Endodermal cell (in vitro differentiated cells): ENCODE data around the gene RGS3. TPM values are rescaled to one million over a fixed set of nuclear protein-coding genes. Genes with fewer than 3 reads are reported as not detected.

ENCODE experiments used
- DNase-seq: peaks from one replicate; pipeline ENCODE4 v3.0.0-alpha.2; 2017
- H3K27ac ChIP-seq: 2 replicates; pipeline ENCODE4 v1.5.1; 2013; ENCODE audit warnings: mild to moderate bottlenecking, low read depth, low read length, moderate library complexity
- H3K27me3 ChIP-seq: 2 replicates; pipeline ENCODE4 v1.6.1; 2013; ENCODE audit warnings: mild to moderate bottlenecking, low read length, moderate library complexity; ENCODE audit not compliant: insufficient read depth, control insufficient read depth, poor library complexity, severe bottlenecking
- H3K36me3 ChIP-seq: 2 replicates; pipeline ENCODE4 v1.7.0; 2013; ENCODE audit warnings: mild to moderate bottlenecking, low read length, moderate library complexity; ENCODE audit not compliant: control insufficient read depth, insufficient read depth
- H3K4me1 ChIP-seq: one replicate; pipeline ENCODE4 v1.7.0; 2013; ENCODE audit warnings: low read length; ENCODE audit not compliant: control insufficient read depth, insufficient read depth
- H3K4me3 ChIP-seq: 2 replicates; pipeline ENCODE4 v1.5.1; 2013; ENCODE audit warnings: mild to moderate bottlenecking, low read length, moderate library complexity
- H3K9ac ChIP-seq: 2 replicates; pipeline ENCODE4 v1.6.1; 2013; ENCODE audit warnings: mild to moderate bottlenecking, low read length, moderate library complexity; ENCODE audit not compliant: poor library complexity, severe bottlenecking; ENCODE audit errors: extremely low read depth
- H3K9me3 ChIP-seq: 2 replicates; pipeline ENCODE4 v1.6.1; 2013; ENCODE audit warnings: mild to moderate bottlenecking, low read length, moderate library complexity; ENCODE audit not compliant: control insufficient read depth
- H3K27ac Mint-ChIP-seq: 2 replicates; pipeline ENCODE4 v1.8.0; 2020; ENCODE audit warnings: mixed read lengths
- H3K27me3 Mint-ChIP-seq: 2 replicates; pipeline ENCODE4 v1.8.0; 2021; ENCODE audit warnings: mild to moderate bottlenecking, mixed read lengths; ENCODE audit not compliant: insufficient read depth
- H3K36me3 Mint-ChIP-seq: 2 replicates; pipeline ENCODE4 v1.8.0; 2020; ENCODE audit warnings: low read depth, mixed read lengths
- H3K4me1 Mint-ChIP-seq: 2 replicates; pipeline ENCODE4 v1.8.0; 2020; ENCODE audit warnings: mixed read lengths
- H3K4me3 Mint-ChIP-seq: 2 replicates; pipeline ENCODE4 v1.8.0; 2020; ENCODE audit warnings: mild to moderate bottlenecking, moderate library complexity, mixed read lengths
- H3K9me3 Mint-ChIP-seq: 2 replicates; pipeline ENCODE4 v1.8.0; 2020; ENCODE audit warnings: mild to moderate bottlenecking, mixed read lengths
- WGBS, 2 experiments: methylation state at CpG; one replicate each; pipeline versions ENCODE4 v1.1.5 to v1.1.7; 2013; ENCODE audit warnings: missing lambda C conversion rate in 2 of 2, mixed read lengths in 1 of 2; ENCODE audit not compliant: insufficient coverage in 1 of 2, insufficient read length in 1 of 2; 5-methylcytosine and 5-hydroxymethylcytosine counted together
- total RNA-seq, 2 donors: library from RNA; stranded (reverse); fragmentation: NEBNext Ultra II Directional in 1 of 2; extraction: Animal tissue kit (Norgen Biotek cat#: 25700) in 1 of 2; gene quantifications; 2 replicates in 1 of 2; 3 replicates in 1 of 2; pipeline ENCODE4 v1.2.1, GENCODE V29; 2021
- TF ChIP-seq, protein P1 (sequence below): fragments of 200-600 bp; sonication (generic); conservative IDR thresholded peaks from 2 replicates; pipeline ENCODE4 v1.5.0; 2021; ENCODE audit warnings: antibody characterized with exemption, mild to moderate bottlenecking

The RGS3 gene
- total RNA-seq, 2 donors from 2014 or later = 20.7 to 40.3 TPM

DNA sequence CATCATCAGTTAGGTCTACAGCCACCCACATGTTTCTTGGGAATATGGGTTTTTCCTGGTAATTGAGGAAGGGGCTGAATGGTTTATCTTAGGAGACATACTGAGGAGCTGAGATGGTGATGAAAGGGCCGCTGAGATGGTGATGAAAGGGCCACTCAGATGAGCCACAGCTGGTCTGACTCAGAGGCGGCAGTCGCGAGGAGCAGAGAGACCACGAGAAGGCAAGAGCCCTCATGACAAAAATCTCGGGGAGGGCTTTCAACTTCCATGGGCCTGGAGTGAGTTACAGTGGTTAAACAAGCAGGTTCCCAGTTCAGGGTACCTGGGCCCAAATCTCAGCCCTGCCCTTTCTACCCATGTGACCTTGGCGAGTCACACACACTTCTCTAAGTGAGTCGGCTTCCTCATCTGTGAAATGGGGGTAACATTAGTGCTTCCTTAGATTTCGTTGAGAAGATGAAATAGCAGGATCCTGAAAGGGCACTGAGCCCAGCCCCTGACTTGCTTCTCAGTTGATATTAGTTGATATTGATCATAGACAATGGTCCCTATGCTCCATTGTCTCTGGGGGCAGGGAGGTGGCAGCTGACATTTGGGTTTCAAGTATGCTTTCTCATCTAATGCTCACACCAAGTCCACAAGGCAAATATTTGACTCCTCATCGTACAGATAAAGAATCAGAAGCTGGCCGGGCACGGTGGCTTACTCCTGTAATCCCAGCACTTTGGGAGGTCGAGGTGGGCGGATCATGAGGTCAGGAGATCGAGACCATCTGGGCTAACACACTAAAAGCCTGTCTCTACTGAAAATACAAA, 169.5 kb downstream of the RGS3 start:
- 89 to 92% methylated on average over 13 to 15 of the region's 15 CpGs for WGBS, 2 experiments
- no peak overlapping the region for H3K27ac Mint-ChIP-seq
- H3K4me3 Mint-ChIP-seq = no peak overlapping the region
- TF ChIP-seq, protein P1, sequence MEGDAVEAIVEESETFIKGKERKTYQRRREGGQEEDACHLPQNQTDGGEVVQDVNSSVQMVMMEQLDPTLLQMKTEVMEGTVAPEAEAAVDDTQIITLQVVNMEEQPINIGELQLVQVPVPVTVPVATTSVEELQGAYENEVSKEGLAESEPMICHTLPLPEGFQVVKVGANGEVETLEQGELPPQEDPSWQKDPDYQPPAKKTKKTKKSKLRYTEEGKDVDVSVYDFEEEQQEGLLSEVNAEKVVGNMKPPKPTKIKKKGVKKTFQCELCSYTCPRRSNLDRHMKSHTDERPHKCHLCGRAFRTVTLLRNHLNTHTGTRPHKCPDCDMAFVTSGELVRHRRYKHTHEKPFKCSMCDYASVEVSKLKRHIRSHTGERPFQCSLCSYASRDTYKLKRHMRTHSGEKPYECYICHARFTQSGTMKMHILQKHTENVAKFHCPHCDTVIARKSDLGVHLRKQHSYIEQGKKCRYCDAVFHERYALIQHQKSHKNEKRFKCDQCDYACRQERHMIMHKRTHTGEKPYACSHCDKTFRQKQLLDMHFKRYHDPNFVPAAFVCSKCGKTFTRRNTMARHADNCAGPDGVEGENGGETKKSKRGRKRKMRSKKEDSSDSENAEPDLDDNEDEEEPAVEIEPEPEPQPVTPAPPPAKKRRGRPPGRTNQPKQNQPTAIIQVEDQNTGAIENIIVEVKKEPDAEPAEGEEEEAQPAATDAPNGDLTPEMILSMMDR = no peak
- no peaks in the 10 kb centered on the region for H3K36me3 Mint-ChIP-seq
- H3K9me3 ChIP-seq = no peaks in the 10 kb centered on the region
- no peak overlapping the region for H3K9ac ChIP-seq
- H3K27me3 ChIP-seq = no peaks in the 10 kb centered on the region
- peak; percentile 56 for DNase-seq
- peaks cover 26% of the 10 kb centered on the region for H3K4me1 ChIP-seq
- no peaks in the 10 kb centered on the region for H3K36me3 ChIP-seq
- no peak overlapping the region for H3K4me3 ChIP-seq
- H3K4me1 Mint-ChIP-seq = peaks cover 43% of the 10 kb centered on the region
- no peak overlapping the region for H3K27ac ChIP-seq
- no peaks in the 10 kb centered on the region for H3K9me3 Mint-ChIP-seq
- H3K27me3 Mint-ChIP-seq = peaks cover 3% of the 10 kb centered on the region

DNA sequence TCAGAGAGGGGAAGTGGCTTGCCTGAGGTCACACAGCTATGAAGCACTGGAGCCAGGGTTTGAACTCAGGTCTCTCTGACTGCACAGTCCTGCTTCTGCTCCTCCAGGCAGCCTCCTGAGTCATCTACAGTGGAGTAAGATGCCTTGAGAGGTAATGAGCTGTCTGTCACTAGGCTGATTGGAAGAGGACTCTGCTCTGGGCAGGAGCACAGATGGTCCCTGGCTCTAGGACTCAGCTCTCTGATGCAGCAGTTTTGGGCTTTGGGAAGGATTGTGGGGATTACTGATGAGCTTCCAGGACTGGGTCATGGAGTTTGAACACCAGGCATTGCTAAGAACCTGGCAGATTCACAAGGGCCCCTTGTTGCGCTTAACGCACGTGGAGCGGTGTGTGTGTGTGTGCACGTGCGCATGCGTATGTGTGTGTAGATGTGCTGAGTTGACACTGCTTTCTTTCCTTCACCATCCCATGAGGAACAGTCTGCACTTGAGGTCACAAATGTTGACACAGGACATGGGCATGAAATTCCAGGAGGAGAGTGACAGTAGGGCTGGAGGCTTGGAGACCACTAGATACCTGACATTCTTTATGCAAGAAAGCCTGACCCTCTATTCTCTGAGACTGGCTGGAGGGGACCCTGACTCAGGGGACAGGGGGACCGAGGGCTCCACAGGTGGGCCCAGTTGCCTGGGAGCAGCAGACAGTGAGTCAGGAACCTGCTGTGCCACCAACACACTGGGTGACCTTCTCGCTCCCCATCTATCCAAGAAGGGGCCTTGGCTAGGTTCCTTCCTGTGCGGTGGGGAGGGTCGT, 170.5 kb downstream of the RGS3 start:
- no peaks in the 10 kb centered on the region for H3K9me3 ChIP-seq
- H3K36me3 ChIP-seq = no peaks in the 10 kb centered on the region
- peaks cover 43% of the 10 kb centered on the region for H3K4me1 Mint-ChIP-seq
- H3K9ac ChIP-seq = peak overlapping the region; percentile 47
- H3K4me3 ChIP-seq = no peak overlapping the region
- H3K9me3 Mint-ChIP-seq = no peaks in the 10 kb centered on the region
- peak overlapping the region; percentile 4 for H3K27ac ChIP-seq
- H3K36me3 Mint-ChIP-seq = no peaks in the 10 kb centered on the region
- H3K27me3 Mint-ChIP-seq = no peaks in the 10 kb centered on the region
- peak overlapping the region; percentile 88 for H3K27ac Mint-ChIP-seq
- TF ChIP-seq, protein P1 = no peak
- WGBS, 2 experiments = 85% methylated on average over 9 to 11 of the region's 11 CpGs
- no peaks in the 10 kb centered on the region for H3K27me3 ChIP-seq
- no peak overlapping the region for H3K4me3 Mint-ChIP-seq
- peak; percentile 75 for DNase-seq
- H3K4me1 ChIP-seq = peaks cover 26% of the 10 kb centered on the region

DNA sequence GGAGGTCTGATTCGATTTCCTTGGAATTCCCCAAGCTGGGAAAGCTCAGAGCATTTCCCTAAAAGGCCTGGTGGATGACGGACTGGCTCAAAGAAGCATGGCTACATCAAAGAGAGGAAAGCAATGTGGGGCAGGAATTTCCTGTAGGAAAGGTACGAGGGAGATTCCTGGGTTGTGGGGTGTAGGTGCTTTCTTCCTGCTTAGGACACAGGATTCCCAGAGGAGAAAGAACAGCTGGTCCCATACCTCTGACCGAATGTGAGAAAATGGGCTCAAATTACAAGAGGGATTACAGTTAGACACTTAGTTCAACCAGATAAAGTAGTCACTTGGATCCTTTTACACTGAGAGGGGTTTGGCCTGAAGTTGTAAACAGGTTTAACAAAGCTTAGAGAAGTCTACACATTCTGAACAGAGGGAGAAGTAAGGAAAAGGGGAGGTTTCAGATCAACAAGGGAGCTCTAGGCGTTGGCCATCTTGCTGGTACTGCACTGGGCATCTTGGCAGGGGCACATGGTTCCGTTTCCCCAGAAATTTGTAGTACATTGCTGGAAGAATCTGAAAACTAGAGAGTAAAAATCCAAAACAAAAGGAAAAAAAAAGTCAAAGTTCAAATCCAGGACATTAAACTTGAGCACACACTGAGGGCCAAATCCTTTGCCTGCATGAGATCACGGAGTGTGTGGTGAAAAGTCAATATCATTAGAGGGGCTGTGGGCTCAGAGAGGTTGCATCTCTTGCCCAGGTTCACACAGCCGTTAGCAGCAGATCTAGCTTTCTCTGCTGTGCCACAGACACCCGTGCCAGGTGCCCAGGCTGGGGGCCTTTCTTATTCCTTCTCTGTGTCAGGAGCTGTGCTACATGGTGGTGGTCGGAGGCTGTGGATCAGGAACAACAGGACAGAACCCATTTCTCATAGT, 171.3 kb downstream of the RGS3 start:
- H3K27me3 Mint-ChIP-seq = no peaks in the 10 kb centered on the region
- no peak overlapping the region for H3K4me3 Mint-ChIP-seq
- peaks cover 26% of the 10 kb centered on the region for H3K4me1 ChIP-seq
- no peaks in the 10 kb centered on the region for H3K36me3 ChIP-seq
- H3K27ac Mint-ChIP-seq = peak overlapping the region; percentile 88
- no peaks in the 10 kb centered on the region for H3K9me3 Mint-ChIP-seq
- H3K36me3 Mint-ChIP-seq = no peaks in the 10 kb centered on the region
- H3K4me3 ChIP-seq = no peak overlapping the region
- TF ChIP-seq, protein P1 = no peak
- H3K27ac ChIP-seq = peak overlapping the region; percentile 4
- 49 to 60% methylated on average over 6 to 10 of the region's 10 CpGs for WGBS, 2 experiments
- H3K27me3 ChIP-seq = no peaks in the 10 kb centered on the region
- peak overlapping the region; percentile 47 for H3K9ac ChIP-seq
- no peaks in the 10 kb centered on the region for H3K9me3 ChIP-seq
- peak; percentile 57 for DNase-seq
- peaks cover 43% of the 10 kb centered on the region for H3K4me1 Mint-ChIP-seq
